KBM-7 (cell line): ENCODE results near the gene PACRG.
A peak's percentile ranks its signal among the peaks of the same experiment; 100 is the strongest.

Experiments
- DNase-seq: peaks from one replicate; pipeline ENCODE4 v3.0.0-alpha.2; 2015
- in situ Hi-C: fragments of 300-500 bp; cut with MboI; formaldehyde crosslinking; loops from 2 replicates; pipeline ENCODE4 v1.14.3; 2020; ENCODE audit warnings: low sequenced_read_pairs, low pct_unique_long_range_greater_than_20kb, mixed read lengths

Gene PACRG

DNA sequence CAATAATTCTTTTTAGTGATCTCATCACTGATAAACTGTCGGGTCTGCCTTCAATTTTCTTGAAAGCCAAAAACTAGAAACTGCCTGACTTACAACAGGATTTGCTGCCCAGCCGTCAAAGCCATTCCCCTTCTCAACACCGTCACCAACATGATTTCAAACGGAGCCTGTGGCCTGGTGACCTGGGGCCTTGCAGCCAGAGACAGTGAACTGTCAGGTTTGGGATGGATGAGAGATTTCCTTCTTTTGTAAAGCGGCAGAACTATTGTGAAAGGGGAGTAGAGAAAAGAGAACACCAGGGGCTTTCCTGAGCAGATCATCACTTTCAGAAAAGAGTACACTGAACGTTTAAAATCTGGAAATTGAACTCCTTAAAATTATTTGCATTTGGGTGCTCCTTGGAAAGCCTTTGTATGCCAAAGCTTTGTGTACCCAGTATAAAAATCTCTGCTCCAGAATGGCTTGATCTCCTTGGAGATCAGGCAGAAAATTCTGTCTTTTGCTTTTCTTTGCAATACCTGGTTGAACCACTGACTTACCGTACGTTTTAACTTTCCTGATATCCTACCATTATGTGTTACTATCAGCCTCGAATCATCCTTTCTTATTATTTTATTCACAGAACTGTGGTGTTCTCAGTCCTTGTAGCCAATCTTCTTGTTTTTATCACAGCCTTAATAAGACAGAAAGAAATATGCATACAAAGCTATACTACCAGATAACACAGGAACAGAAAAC lies 125.2 kb downstream of the PACRG start:
- in situ Hi-C loops: no loop called here
- DNase-seq: no peak

DNA sequence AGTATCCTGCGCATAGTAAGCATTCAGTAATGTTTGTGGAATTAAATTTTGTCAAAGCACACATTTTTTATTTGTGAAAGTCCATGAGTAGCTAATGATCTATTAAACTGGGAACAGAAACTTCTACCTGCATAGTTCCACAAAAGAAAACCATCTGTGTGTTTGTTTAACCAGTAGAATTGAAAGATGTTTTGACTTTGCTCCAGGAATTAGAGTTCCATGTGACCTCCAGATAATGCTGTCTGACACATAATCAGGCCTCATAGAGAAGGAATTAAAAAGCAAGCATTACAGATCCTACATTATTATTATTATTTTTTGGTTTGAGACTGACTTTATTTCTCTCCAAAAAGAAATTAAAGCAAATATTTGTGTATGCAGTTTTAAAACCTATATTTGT lies 126.5 kb downstream of the PACRG start:
- no peak for DNase-seq
- in situ Hi-C loops: no loop called here

DNA sequence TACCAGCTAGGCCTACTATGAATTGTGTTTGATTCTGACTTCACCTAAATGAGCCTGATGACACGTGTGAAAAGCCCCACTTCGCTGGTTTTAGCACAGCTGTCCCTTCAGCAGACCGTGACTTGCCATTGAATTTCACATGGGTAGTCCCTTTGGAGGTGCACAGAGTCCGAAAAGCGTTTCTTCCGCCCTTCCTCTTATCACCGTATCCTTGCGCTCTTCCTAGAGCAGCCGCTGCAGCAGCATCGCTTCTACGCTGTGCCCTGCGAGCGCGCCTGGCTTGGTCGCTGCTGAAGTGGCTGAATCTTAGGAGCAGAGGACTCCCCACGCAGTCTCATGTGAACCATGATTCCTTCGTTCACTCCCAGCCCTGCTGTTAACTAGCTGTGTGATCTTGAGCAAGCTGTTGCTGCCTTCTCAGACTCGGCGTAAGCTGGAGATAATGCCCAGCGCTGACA lies 127.0 kb downstream of the PACRG start:
- no peak for DNase-seq

DNA sequence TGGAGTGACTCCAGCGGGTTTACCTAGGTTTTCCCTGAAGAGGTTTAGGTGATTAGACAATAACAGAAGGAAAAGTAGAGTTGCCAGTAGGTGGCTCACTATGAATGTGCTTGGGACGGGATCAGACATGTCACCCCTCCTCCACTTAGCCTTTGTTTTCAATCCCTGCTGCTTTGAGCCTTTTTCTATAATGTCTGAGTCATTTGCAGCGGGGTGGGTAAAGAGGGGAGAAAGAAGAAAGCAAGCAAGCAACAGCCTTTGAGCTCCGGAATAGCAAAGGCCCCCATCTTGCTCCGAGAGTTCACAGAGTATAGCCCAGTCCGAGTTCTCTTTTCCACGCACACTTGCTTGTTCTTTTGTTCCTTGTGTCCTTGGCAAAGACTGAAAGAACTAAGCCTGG lies 129.1 kb downstream of the PACRG start:
- in situ Hi-C loops: no loop called here
- DNase-seq: peak; percentile 14

More for the DNA sequence above, 127.0 kb downstream of the PACRG start:
- in situ Hi-C loops: no loop called here

DNA sequence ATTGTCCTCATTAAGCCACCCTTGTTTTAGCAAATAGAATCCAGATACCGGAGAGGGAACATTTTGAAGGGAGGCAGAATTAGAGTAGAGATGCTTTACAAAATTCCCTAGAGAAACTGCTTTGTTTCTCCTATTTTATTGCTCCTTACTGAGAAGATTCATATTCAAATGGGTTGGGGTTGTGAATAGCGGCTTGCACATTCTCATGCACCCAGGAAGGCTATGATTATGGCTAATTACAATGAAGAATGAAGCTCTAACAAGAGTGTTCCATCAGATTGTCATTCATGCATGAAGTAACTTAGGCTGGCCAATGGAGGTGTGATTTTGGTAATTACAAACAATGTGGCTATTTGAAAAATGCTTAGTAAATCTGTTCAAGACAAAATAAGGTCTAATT lies 129.6 kb downstream of the PACRG start:
- no peak for DNase-seq
- in situ Hi-C loops: no loop called here

DNA sequence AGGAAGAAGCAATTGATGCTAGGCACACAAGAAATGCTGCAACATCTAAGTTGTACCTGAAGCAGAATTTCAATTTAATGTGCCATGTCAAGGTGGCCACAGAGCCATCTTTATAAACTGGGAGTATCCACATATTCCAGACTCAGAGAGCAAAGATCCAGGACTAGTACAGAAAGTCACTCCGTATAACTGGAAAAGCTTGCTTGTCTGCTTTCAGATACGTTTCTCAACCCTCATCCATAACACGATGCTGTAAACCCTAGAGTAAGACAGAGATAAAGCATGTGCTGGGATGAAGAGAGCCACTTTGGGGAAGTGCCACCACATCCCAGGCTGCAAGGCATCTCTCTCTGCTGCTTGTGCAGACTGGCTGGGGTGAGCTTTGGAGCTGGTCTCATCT lies 134.7 kb downstream of the PACRG start:
- in situ Hi-C loops: no loop called here
- DNase-seq: no peak

DNA sequence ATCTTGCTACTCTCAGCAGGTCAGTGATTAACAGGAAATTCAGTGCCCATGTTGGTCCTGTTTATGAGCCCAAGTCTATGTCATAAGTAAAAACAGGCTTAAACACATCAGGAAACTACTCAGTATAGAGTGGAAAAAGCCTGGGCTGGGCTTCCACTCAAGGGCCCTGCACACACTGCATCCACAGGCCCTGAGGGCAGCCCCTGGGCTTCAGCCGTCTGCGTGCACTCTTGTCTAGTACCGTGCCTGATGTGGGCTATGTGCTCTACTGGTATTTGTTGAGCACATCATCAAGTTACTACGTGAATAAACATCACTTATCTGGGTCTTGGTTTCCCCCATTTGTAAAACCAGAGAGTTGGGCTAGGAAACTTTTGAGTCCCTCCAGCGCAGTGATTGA lies 135.2 kb downstream of the PACRG start:
- in situ Hi-C loops: no loop called here
- no peak for DNase-seq

DNA sequence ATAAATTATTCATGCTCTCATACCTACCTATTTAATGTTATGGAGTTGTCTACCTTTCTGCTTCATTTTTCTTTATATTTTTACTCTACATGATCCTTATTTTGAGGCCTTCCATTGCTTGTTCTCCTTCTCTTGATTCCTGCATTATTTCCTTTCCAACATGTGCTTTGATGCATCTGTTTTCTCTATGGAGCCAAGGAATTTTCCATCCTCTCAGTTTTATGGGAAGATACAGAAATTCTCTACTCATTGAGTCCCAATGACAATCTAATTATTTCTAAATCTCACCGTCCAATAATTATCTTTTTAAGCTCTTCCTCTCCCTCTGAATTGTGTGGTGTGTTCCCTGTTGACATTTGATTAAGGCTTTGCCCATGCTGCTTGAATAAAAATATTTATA lies 136.0 kb downstream of the PACRG start:
- in situ Hi-C loops: no loop called here
- no peak for DNase-seq

DNA sequence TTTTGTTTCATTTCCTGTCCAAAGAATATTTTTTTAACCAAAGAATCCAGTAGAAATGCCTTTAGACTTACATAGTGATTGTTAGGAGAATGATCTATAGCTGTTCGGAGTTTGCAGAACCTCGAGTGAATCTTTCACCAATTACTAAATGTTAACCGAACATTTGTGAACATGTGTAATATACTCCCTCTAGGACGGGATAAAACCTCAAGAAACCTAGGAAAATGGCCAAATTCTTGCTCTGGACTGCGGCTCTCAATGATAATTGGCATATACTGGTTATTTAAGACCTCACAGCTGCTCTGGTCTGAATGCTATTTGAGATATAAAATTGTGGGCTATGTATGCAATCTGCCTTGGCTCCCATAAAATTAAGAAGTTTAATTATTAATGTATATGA lies 137.1 kb downstream of the PACRG start:
- in situ Hi-C loops: no loop called here
- DNase-seq: no peak

DNA sequence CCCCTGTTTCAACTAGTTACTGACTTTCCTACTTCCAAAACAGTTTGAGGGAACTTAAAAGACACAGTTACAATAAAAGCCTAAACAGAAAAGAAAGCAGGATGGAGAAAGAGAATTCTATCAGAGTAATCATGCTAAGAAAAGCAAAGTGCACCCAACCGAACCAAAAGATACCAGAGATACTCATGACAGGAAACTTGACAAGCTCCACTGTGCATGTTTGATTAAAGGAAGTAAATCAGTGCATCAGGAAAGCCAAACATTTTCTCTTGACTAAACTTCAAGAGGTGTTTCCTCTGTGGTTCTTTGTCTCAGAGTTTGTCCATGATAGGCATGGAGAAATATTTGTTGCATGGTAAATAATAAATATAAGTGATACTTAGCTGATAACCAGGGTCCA lies 138.9 kb downstream of the PACRG start:
- in situ Hi-C loops: no loop called here
- DNase-seq: no peak

DNA sequence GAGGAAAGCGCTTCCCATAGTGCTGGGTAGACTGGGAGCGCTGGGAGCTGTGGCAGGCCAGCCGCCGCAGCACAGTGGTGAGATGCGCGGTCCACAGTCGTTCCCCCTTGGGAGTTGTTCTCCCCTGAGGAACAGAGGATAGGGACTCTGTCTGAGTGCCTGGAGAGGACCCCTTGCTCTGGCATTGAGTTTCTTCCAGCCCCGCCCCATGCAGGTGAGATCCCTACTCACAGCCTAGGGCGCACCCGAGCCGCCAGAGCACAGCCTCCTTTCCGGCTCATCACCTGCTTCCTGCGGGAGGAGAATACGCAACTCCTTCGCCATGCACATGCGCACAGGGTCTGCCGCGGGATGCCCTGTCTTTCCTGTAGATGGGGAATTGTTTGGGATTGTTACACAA lies 140.6 kb downstream of the PACRG start:
- no peak for DNase-seq
- in situ Hi-C loops: no loop called here

DNA sequence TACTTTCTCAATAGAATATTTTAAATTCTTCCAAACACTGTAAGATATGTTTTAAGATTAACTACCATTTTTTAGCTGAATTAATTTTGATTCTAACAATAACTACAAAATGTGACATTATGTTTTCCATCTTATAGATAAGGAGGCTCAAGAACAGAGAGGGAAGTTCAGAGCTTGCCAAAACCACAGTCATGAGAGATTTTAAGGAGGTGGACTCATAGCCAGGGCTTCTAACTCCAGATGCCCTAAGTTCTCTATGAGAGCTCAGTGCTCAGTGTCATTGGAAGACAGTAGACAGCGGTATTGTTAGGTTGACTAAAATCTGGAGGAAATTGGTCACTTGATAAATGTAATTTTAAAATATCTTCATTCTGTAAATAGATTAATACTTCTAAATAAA lies 144.2 kb downstream of the PACRG start:
- DNase-seq: no peak
- in situ Hi-C loops: no loop called here

DNA sequence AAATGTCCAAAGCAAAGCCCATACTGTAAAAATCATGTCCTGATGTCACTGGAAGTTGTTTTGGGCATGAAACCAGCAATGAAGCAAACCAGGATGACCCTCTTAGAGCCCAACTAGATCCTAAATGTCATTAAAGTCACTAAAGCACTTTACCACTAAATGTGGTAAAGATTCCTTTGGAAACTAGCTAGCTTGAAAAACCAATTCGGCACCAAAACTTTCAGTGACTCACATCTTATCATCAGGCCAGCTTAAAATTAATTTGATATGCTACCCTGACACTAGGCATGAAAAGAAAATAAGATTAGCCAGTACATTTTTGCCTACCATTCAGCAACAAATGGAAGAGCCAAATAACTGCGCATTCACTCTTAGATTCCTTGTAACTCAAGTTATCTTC lies 145.8 kb downstream of the PACRG start:
- in situ Hi-C loops: no loop called here
- no peak for DNase-seq

DNA sequence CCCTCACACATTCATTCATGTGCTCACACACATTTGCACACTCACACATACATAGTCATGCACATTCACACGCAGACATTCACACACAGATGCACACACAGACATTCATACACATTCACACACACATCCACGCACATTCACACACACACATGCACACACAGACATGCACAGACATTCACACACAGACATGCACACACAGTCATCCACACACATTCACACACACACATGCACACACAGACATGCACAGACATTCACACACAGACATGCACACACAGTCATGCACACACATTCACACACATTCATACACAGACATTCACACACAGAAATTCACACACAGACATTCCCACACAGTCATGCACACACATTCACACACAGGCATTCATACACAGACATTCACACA lies 147.3 kb downstream of the PACRG start:
- in situ Hi-C loops: no loop called here
- DNase-seq: no peak

DNA sequence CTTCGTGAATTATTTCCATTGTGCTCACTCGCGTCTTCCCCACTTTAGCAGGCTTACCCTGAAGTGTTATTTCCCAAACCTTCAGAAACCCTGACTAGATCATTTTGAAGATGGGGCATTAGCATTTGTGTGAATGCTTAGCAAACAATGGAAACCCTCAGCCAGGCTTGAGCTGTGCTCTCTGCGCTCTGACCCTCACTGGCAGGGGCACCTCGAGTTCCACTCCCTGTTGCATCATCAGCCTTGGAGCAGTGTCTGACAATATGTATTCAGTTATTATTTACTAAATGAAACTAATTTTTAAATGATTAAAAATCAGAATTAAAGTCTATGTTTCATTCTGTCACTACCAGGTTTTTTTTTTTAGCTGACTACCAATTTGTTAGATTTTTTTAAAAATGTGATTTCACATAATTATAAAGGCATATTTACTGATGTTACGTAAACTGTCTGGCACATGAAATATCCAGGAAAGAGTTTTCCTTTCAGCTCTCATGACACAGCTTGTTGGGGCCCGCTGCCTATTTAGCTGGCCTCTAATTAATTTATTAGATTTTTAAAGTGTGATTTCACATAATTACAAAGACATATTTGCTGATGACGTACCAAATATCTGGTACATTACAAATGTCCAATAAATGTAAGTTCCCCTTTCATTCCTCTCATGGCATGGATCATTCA lies 155.2 kb downstream of the PACRG start:
- in situ Hi-C loops: no loop called here

DNA sequence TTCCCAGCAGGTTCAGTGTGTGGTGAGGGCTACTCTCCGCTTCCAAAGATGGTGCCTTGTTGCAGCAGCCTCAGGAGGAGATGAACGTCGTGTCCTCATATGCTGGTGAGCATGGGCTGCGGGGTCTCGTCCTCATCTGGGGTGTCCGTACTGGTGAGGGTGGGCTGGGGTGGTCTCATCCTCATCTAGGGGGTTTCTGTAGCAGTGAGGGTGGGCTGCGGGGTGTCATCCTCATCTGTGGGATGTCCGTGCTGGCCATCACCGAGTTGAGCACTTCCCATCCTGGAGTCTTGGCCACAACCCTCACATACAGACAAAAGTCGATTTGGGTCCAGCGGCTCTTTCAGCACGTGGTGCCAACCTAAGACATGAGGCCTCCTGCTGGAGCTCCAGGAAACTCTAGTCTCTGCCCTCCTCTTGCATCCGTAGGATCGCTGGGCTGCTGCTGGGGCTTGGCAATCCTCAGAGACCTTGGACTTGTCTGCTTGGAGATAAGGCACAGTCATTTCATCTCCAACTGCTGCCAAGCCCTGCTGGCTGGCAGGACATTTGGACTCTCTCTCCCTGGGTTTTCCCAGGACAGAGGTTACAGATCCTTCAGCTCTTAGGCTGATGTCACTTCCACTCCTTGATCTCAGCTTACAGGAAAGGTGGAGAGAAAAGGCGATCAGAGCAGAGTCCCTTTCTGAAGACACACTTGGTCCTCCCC lies 160.4 kb downstream of the PACRG start:
- DNase-seq: no peak
- in situ Hi-C loops: no loop called here

More for the DNA sequence above, 155.2 kb downstream of the PACRG start:
- no peak for DNase-seq

DNA sequence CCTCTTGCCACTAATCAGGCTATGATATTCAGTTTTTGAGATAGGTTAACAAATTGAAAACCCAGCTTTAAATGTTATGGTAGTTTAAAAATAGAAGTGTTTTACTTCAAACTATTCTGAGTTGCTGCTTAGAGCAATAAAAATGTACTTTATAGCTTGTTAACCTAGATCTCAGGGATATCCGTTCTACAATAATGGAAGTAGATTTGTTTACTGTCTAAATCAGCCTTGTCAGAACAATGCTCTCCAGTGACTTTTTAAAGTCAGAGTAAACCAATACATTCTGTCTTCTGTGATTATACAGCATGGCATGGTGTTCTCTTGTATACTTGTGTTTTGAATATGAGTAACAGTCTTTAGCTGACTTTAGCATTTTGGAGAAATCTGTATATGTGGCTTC lies 161.5 kb downstream of the PACRG start:
- in situ Hi-C loops: no loop called here
- no peak for DNase-seq

DNA sequence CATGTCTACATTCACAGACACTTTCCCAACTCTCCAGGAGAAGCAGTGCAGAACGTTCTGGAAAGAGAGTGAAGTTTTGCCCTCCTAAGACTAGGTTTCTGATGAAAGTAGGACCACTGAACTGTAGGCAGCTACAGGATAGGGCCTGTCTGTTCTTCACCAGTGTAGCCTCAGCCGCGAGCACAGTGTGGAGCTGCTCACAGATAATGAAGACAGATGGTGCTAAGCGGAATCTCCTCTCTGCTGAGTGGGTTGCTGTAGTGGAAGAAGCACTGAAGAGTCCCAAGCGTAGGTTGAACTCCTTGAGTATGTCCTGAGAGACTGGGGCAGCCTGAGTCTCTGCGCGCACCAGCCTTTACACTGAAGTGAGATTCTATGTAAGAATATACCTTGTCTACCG lies 170.2 kb downstream of the PACRG start:
- in situ Hi-C loops: no loop called here
- DNase-seq: no peak

DNA sequence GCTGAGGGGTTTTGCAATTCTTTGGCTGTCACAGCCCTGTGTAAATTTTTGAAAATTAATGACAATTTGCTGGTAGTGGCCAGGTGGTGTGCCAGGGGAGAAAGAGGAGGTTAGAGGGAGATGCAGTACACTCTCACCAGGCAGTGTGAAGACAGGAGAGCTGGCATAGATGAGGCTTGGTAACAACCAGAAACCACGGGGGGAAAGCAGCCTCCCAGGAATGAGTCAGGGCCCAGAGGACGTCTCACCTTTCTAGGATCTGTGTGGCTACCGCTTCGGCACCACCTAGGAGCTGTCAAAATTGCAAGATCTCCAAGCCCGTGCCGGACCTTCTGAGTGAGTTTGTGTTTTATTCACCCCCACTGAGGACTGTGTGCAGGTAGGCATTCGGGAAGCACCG lies 171.4 kb downstream of the PACRG start:
- no peak for DNase-seq
- in situ Hi-C loops: no loop called here

DNA sequence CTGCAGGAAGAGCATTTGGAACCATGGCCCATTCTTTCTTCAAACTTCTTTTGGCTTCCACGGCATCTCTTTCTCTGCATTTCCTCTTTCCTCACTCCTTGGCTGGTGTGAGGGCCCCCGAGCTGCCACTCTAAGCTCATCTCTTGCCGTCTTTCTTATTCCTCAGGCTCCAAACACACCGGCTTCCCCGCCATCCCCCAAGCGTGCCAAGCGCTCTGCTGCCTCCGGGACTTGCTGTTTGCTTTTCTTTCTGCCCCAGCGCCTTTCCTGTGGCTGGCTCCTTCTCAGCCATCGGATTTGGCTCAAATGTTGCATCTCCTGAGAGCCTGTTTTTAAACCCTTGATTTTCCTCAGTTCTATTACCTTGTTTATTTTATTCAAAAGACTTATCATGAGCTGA lies 172.7 kb downstream of the PACRG start:
- in situ Hi-C loops: no loop called here
- DNase-seq: no peak
